Endothelial cell of umbilical vein (primary cell): ENCODE data around the gene IGSF9B. TPM values are rescaled to one million over a fixed set of nuclear protein-coding genes. Genes with fewer than 3 reads are reported as not detected.

ENCODE experiments used
- BruUV-seq: library from RNA; stranded (reverse); fragments of 400-500 nt; replicated peaks from 2 replicates; lab custom pipeline; 2021; lab: Mats Ljungman, UMichigan
- CTCF ChIA-PET: fragments of 300-600, 350-600 bp; sonication (Branson Sonifier 250); formaldehyde crosslinking; loops from one replicate; lab custom pipeline; 2021; ENCODE audit warnings: antibody characterized with exemption, inconsistent platforms; lab: Charles Lee
- POLR2A ChIA-PET: fragments of 300-600, 350-600 bp; sonication (Branson Sonifier 250); formaldehyde crosslinking; loops from one replicate; lab custom pipeline; 2021; ENCODE audit warnings: antibody characterized with exemption, inconsistent platforms; lab: Charles Lee
- DNase-seq: peaks from one replicate; pipeline ENCODE4 v3.0.0-alpha.2; 2011; ENCODE audit warnings: low read depth, low spot score
- FAIRE-seq: peaks from 2 replicates; lab custom pipeline; 2011; peaks lifted over from hg19 to GRCh38; lab: Jason Lieb, UNC
- H2AFZ ChIP-seq: 2 replicates; pipeline ENCODE4 v1.6.0; 2012; ENCODE audit warnings: low read depth, low read length, control low read depth, inconsistent platforms
- H3K27ac ChIP-seq: 2 replicates; pipeline ENCODE4 v1.5.1; 2011; ENCODE audit warnings: low read depth, mild to moderate bottlenecking, control low read depth, low read length, moderate library complexity; ENCODE audit not compliant: insufficient read depth
- H3K27me3 ChIP-seq, 2 experiments: 2 replicates each; pipeline versions ENCODE4 v1.6.0 to v1.6.1; 2011; ENCODE audit warnings: low read length in 2 of 2, mixed read lengths in 1 of 2; ENCODE audit not compliant: control insufficient read depth in 2 of 2, insufficient read depth in 2 of 2
- H3K36me3 ChIP-seq, 2 experiments: 2 replicates in 1 of 2; 3 replicates in 1 of 2; pipeline ENCODE4 v1.5.1; 2011; ENCODE audit warnings: low read length in 2 of 2, mild to moderate bottlenecking in 1 of 2, moderate library complexity in 1 of 2; ENCODE audit not compliant: control insufficient read depth in 2 of 2, insufficient read depth in 2 of 2; ENCODE audit errors: extremely low read depth in 1 of 2
- H3K4me1 ChIP-seq: 3 replicates; pipeline ENCODE4 v1.5.1; 2011; ENCODE audit warnings: mild to moderate bottlenecking, low read length; ENCODE audit not compliant: control insufficient read depth, insufficient read depth; ENCODE audit errors: extremely low read depth
- H3K4me2 ChIP-seq: 2 replicates; pipeline ENCODE4 v1.6.1; 2011; ENCODE audit warnings: low read length, control low read depth, mixed read lengths; ENCODE audit not compliant: insufficient read depth
- H3K4me3 ChIP-seq, 3 experiments: fragments of 200-600 bp in 1 of 3; sonication (generic), shearing (Covaris generic) in 1 of 3; replicated peaks in 1 of 3; 2 replicates each; pipeline ENCODE4 v1.5.1; 2011 to 2016; ENCODE audit warnings: control low read depth in 3 of 3, low read length in 3 of 3, mild to moderate bottlenecking in 2 of 3, inconsistent platforms in 1 of 3, low read depth in 1 of 3, moderate library complexity in 1 of 3; ENCODE audit not compliant: insufficient read depth in 1 of 3
- H3K79me2 ChIP-seq: 2 replicates; pipeline ENCODE4 v1.6.0; 2012; ENCODE audit warnings: low read length, inconsistent platforms; ENCODE audit not compliant: control insufficient read depth, insufficient read depth
- H3K9ac ChIP-seq: replicated peaks from 2 replicates; pipeline ENCODE3; 2011; ENCODE audit warnings: low read length, control low read depth; ENCODE audit not compliant: insufficient read depth; ENCODE audit errors: extremely low read depth
- H3K9me1 ChIP-seq: replicated peaks from 3 replicates; pipeline ENCODE4 v1.6.0; 2011; ENCODE audit warnings: mild to moderate bottlenecking, low read length; ENCODE audit not compliant: control insufficient read depth, insufficient read depth; ENCODE audit errors: extremely low read depth
- H3K9me3 ChIP-seq: replicated peaks from 2 replicates; pipeline ENCODE4 v1.5.1; 2012; ENCODE audit warnings: low read length, inconsistent platforms; ENCODE audit not compliant: control insufficient read depth, insufficient read depth
- H4K20me1 ChIP-seq: replicated peaks from 2 replicates; pipeline ENCODE3; 2011; ENCODE audit warnings: mild to moderate bottlenecking, low read length; ENCODE audit not compliant: control insufficient read depth, insufficient read depth; ENCODE audit errors: extremely low read depth
- EZH2 ChIP-seq: IDR thresholded peaks from 2 replicates; pipeline ENCODE4 v1.6.1; 2012; ENCODE audit warnings: borderline replicate concordance, low read depth, mild to moderate bottlenecking, moderate library complexity, low read length, inconsistent platforms; ENCODE audit not compliant: severe bottlenecking
- FOS ChIP-seq: IDR thresholded peaks from 2 replicates; pipeline ENCODE4 v1.6.1; 2011; ENCODE audit warnings: mild to moderate bottlenecking, low read length, moderate library complexity, borderline replicate concordance; ENCODE audit not compliant: insufficient read depth
- GATA2 ChIP-seq: IDR thresholded peaks from 2 replicates; pipeline ENCODE4 v1.7.0; 2011; ENCODE audit warnings: low read depth, mild to moderate bottlenecking, moderate library complexity, mixed read lengths, low read length; ENCODE audit not compliant: insufficient read length, insufficient read depth
- JUN ChIP-seq: IDR thresholded peaks from 2 replicates; pipeline ENCODE4 v1.6.1; 2011; ENCODE audit warnings: borderline replicate concordance, low read depth; ENCODE audit not compliant: insufficient read length, insufficient read depth
- MYC ChIP-seq: IDR thresholded peaks from one replicate; pipeline ENCODE4 v1.6.1; 2011; ENCODE audit warnings: mild to moderate bottlenecking, low read depth, low read length
- POLR2A ChIP-seq: IDR thresholded peaks from 2 replicates; pipeline ENCODE4 v1.6.1; 2012; ENCODE audit warnings: low read depth, mild to moderate bottlenecking, control low read depth, low read length
- POLR2AphosphoS5 ChIP-seq: IDR thresholded peaks from 2 replicates; pipeline ENCODE4 v1.6.1; 2012; ENCODE audit warnings: low read depth, mild to moderate bottlenecking, control low read depth, low read length, moderate library complexity; ENCODE audit not compliant: insufficient read depth
- dilution Hi-C: fragments of 300-500 bp; cut with MboI; formaldehyde crosslinking; loops from one replicate; pipeline ENCODE4 v1.15.0; 2019; ENCODE audit warnings: low sequenced_read_pairs; ENCODE audit not compliant: extremely low pct_ligation_motif_present
- intact Hi-C: fragments of 100-400 bp; cut with micrococcal nuclease; formaldehyde crosslinking; loops from one replicate; pipeline ENCODE4 v1.10.0; 2022
- polyA plus RNA-seq, 4 experiments: library from polyadenylated mRNA; depleted of rRNA in 3 of 4; stranded (reverse) in 3 of 4; unstranded in 1 of 4; fragments of >200 nt; gene quantifications; 2 replicates each; pipeline versions ENCODE4 v1.2.1 to v1.2.3, GENCODE V29; 2011 to 2012; ENCODE audit warnings: missing spikeins in 1 of 4
- total RNA-seq: library from RNA; stranded (reverse); gene quantifications from 2 replicates; pipeline ENCODE4 v1.2.3, GENCODE V29; 2021
- TF ChIP-seq, protein P1 (sequence below), 2 donors: IDR thresholded peaks; 1 replicate in 1 of 2; 2 replicates in 1 of 2; pipeline ENCODE4 v1.5.1; 2011; ENCODE audit warnings: low read length in 2 of 2, mild to moderate bottlenecking in 2 of 2, moderate library complexity in 2 of 2, control low read depth in 1 of 2, inconsistent platforms in 1 of 2, low read depth in 1 of 2; ENCODE audit not compliant: insufficient read depth in 1 of 2; ENCODE audit errors: extremely low read depth in 1 of 2
- TF ChIP-seq, protein P2 (sequence below): IDR thresholded peaks from 2 replicates; pipeline ENCODE4 v1.6.1; 2011; ENCODE audit not compliant: insufficient read depth, insufficient read length

IGSF9B gene
- total and polyA plus RNA-seq, 2 donors (not counting 3 experiments of a cell fraction or from before 2014, with no cell fraction given) = 0.15 to 0.18 TPM

DNA sequence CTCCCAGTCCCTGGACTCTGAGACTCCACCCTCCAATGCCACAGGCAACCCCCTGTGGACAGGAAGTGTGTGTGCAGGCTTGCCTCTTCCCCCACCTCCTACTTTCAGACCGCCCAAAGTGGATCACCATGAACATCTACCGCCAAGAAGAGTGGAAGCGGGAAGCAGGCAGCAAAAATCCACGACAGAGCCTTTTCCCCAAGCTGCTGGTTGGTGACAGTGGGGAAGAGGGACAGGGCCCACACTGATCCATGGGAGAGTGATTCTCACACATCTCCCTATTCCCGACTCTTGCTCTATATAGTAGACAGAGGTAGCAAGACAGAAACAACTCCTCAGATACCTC, 58.0 kb downstream of the IGSF9B start:
- Histone ChIP-seq H2AFZ (no peak overlapping the region), H3K4me2 (no peak overlapping the region), H3K36me3 (no peaks in the 10 kb centered on the region), H4K20me1 (no peaks in the 10 kb centered on the region), H3K9me3 (no peaks in the 10 kb centered on the region), H3K9ac (no peak overlapping the region), H3K79me2 (no peaks in the 10 kb centered on the region), H3K27ac (no peak overlapping the region), H3K4me1 (no peaks in the 10 kb centered on the region), H3K9me1 (no peaks in the 10 kb centered on the region), H3K27me3 (no peaks in the 10 kb centered on the region), H3K4me3 (no peak overlapping the region)
- BruUV-seq = no TSS peak
- FAIRE-seq (no peak), DNase-seq (no peak)
- ChIA-PET CTCF (no interaction called here), POLR2A (no interaction called here)
- intact Hi-C loops (no loop called here), dilution Hi-C loops (no loop called here)
- TF ChIP-seq, protein P1, sequence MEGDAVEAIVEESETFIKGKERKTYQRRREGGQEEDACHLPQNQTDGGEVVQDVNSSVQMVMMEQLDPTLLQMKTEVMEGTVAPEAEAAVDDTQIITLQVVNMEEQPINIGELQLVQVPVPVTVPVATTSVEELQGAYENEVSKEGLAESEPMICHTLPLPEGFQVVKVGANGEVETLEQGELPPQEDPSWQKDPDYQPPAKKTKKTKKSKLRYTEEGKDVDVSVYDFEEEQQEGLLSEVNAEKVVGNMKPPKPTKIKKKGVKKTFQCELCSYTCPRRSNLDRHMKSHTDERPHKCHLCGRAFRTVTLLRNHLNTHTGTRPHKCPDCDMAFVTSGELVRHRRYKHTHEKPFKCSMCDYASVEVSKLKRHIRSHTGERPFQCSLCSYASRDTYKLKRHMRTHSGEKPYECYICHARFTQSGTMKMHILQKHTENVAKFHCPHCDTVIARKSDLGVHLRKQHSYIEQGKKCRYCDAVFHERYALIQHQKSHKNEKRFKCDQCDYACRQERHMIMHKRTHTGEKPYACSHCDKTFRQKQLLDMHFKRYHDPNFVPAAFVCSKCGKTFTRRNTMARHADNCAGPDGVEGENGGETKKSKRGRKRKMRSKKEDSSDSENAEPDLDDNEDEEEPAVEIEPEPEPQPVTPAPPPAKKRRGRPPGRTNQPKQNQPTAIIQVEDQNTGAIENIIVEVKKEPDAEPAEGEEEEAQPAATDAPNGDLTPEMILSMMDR (IDR thresholded peaks at IDR 0.05; ENCODE audit: extremely low read depth in 1 of 2, insufficient read depth in 1 of 2, low read depth in 1 of 2, low read length in 2 of 2) = no peak
- TF ChIP-seq POLR2A (no peak), GATA2 (no peak), POLR2AphosphoS5 (no peak), EZH2 (no peak), MYC (no peak), JUN (no peak), FOS (no peak)
- TF ChIP-seq, protein P2, sequence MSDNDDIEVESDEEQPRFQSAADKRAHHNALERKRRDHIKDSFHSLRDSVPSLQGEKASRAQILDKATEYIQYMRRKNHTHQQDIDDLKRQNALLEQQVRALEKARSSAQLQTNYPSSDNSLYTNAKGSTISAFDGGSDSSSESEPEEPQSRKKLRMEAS = no peak
